Measurements from ENCODE around the gene AP2A1. TPM values are rescaled to one million over a fixed set of nuclear protein-coding genes. Genes with fewer than 3 reads are reported as not detected.

The AP2A1 gene
- polyA plus RNA-seq, 2 of the 4 experiments (the other 2 are of a cell fraction): 36.6 to 58.6 TPM

DNA sequence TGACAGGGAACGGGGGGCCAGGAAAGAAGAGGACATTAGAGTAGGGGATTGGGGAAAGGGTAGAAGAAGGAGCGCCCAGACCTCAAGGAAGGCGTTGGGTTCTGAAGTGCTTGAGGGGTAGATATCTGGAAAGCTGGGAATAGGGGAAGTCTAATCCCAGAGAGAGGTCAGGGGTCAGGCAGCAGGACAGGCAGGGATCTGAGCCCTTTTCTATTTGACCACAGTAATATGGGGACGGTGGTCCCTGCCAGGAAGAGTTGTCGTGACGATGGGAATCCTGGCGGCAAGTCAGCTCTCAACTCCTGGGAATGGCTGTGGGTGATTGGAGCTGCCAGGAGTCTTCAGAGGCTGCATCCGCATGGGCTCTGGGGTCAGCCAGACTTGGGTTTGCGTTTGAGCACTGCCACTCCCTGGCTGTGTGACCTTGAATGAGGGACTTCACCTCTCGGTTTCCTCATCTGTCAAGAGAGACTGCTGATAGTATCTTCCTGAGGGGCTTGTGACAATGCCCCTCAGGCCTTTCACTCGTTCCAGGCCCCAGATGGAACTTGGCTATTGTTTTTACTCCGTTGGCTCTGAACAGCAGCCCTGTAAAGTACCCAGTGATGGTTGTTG is 1.3 kb downstream of the AP2A1 start:
- DNase-seq (ENCODE audit: low read depth in 1 of 2, low spot score in 1 of 2): no peak
- ChIA-PET CTCF (interaction anchor here (0.9 to 1.8 kb wide), 3 partner anchors 9 to 45 kb away, joined by 3 to 5 read pairs (median 5); partner anchors contain the start of gene FUZ), POLR2A (no interaction called here)
- H3K27ac ChIP-seq: peak overlapping the region; percentile 84 to 93
- no peak for FAIRE-seq
- peak overlapping the region; percentile 92 for H3K4me2 ChIP-seq
- H3K4me1 ChIP-seq: peaks cover 21% of the 10 kb centered on the region
- TF ChIP-seq RNF2 (IDR thresholded peaks at IDR 0.05; ENCODE audit: borderline replicate concordance, low read depth): no peak
- TF ChIP-seq, protein P1, sequence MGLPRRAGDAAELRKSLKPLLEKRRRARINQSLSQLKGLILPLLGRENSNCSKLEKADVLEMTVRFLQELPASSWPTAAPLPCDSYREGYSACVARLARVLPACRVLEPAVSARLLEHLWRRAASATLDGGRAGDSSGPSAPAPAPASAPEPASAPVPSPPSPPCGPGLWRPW (IDR thresholded peaks at IDR 0.05): no peak
- no peak for TF ChIP-seq NR3C1 (IDR thresholded peaks at IDR 0.05)
- TF ChIP-seq HOXB5 (CRISPR knock-in tag; IDR thresholded peaks at IDR 0.05): no peak
- TF ChIP-seq FOSB (CRISPR knock-in tag; IDR thresholded peaks at IDR 0.05): no peak
- no peak for TF ChIP-seq CBX2 (IDR thresholded peaks at IDR 0.05; ENCODE audit: borderline replicate concordance, low read depth)
- no peak for TF ChIP-seq MAZ (IDR thresholded peaks at IDR 0.05; ENCODE audit: borderline replicate concordance, low read depth, low read length)
- no peak for TF ChIP-seq HEYL (CRISPR knock-in tag; IDR thresholded peaks at IDR 0.05)
- no peak for TF ChIP-seq GATA3 (IDR thresholded peaks at IDR 0.05; ENCODE audit: borderline replicate concordance)
- no peak for TF ChIP-seq SREBF2 (IDR thresholded peaks at IDR 0.05)
- ATAC-seq: no peak
- 90% methylated on average over 12 of the region's 12 CpGs for WGBS (ENCODE audit: missing lambda C conversion rate)
- no peaks in the 10 kb centered on the region for H3K9me3 ChIP-seq
- peak overlapping the region; percentile 90 for H3K4me3 ChIP-seq

DNA sequence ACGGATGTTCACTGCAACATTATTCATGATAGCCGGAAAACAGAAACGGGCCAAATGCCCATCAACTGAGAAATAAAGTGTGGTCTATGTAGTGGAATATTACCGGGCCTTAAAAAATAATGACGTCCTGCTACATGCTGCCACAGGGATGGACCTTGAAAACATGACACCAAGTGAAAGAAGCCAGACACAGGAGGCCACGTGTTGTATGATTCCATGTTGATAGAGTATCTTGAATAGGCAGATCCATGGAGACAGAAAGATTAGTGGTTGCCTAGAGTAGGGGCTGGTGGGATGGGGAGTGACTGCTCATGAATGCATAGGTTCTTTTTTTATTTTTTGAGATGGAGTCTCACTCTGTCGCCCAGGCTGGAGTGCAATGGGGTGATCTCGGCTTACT is 3.7 kb downstream of the AP2A1 start:
- Histone ChIP-seq H3K9me3 (no peaks in the 10 kb centered on the region), H3K4me1 (peaks cover 16% of the 10 kb centered on the region), H3K4me2 (no peak overlapping the region), H3K4me3 (no peak overlapping the region), H3K27ac (no peak overlapping the region)
- POLR2A ChIA-PET: no interaction called here
- FAIRE-seq: no peak
- no peak for ATAC-seq
- CTCF ChIA-PET: interaction anchor here (1.4 kb wide), 1 partner anchor 90 kb away, joined by 3 read pairs; no protein-coding TSS in a partner anchor
- 93% methylated on average over 8 of the region's 8 CpGs for WGBS (ENCODE audit: missing lambda C conversion rate)
- TF ChIP-seq HOXA7 (CRISPR knock-in tag; IDR thresholded peaks at IDR 0.05) (no peak), JUN (IDR thresholded peaks at IDR 0.05) (no peak), TFCP2L1 (CRISPR knock-in tag; IDR thresholded peaks at IDR 0.05) (no peak), ESRRA (IDR thresholded peaks at IDR 0.05; ENCODE audit: borderline replicate concordance, low read length) (no peak), JUNB (IDR thresholded peaks at IDR 0.05) (no peak), EHMT2 (IDR thresholded peaks at IDR 0.05; ENCODE audit: low read depth) (no peak), FOXS1 (CRISPR knock-in tag; IDR thresholded peaks at IDR 0.05) (no peak), SMC3 (IDR thresholded peaks at IDR 0.05) (no peak), CBX8 (IDR thresholded peaks at IDR 0.05) (no peak), MAFK (IDR thresholded peaks at IDR 0.05; ENCODE audit: partially characterized antibody) (no peak), HOXB13 (CRISPR knock-in tag; IDR thresholded peaks at IDR 0.05; ENCODE audit: low read depth) (no peak), EHF (CRISPR knock-in tag; IDR thresholded peaks at IDR 0.05) (no peak), KDM1A (IDR thresholded peaks at IDR 0.05; ENCODE audit: low read depth) (no peak), BHLHE40 (IDR thresholded peaks at IDR 0.05; ENCODE audit: low read depth, low read length) (no peak), FOSB (CRISPR knock-in tag; IDR thresholded peaks at IDR 0.05) (no peak)
- TF ChIP-seq, protein P2, sequence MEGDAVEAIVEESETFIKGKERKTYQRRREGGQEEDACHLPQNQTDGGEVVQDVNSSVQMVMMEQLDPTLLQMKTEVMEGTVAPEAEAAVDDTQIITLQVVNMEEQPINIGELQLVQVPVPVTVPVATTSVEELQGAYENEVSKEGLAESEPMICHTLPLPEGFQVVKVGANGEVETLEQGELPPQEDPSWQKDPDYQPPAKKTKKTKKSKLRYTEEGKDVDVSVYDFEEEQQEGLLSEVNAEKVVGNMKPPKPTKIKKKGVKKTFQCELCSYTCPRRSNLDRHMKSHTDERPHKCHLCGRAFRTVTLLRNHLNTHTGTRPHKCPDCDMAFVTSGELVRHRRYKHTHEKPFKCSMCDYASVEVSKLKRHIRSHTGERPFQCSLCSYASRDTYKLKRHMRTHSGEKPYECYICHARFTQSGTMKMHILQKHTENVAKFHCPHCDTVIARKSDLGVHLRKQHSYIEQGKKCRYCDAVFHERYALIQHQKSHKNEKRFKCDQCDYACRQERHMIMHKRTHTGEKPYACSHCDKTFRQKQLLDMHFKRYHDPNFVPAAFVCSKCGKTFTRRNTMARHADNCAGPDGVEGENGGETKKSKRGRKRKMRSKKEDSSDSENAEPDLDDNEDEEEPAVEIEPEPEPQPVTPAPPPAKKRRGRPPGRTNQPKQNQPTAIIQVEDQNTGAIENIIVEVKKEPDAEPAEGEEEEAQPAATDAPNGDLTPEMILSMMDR (IDR thresholded peaks at IDR 0.05): no peak
- TF ChIP-seq, protein P1 (IDR thresholded peaks at IDR 0.05): no peak
- TF ChIP-seq, protein P3, sequence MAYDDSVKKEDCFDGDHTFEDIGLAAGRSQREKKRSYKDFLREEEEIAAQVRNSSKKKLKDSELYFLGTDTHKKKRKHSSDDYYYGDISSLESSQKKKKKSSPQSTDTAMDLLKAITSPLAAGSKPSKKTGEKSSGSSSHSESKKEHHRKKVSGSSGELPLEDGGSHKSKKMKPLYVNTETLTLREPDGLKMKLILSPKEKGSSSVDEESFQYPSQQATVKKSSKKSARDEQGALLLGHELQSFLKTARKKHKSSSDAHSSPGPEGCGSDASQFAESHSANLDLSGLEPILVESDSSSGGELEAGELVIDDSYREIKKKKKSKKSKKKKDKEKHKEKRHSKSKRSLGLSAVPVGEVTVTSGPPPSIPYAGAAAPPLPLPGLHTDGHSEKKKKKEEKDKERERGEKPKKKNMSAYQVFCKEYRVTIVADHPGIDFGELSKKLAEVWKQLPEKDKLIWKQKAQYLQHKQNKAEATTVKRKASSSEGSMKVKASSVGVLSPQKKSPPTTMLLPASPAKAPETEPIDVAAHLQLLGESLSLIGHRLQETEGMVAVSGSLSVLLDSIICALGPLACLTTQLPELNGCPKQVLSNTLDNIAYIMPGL (CRISPR knock-in tag; IDR thresholded peaks at IDR 0.05; ENCODE audit: borderline replicate concordance): no peak
- TF ChIP-seq, protein P4, sequence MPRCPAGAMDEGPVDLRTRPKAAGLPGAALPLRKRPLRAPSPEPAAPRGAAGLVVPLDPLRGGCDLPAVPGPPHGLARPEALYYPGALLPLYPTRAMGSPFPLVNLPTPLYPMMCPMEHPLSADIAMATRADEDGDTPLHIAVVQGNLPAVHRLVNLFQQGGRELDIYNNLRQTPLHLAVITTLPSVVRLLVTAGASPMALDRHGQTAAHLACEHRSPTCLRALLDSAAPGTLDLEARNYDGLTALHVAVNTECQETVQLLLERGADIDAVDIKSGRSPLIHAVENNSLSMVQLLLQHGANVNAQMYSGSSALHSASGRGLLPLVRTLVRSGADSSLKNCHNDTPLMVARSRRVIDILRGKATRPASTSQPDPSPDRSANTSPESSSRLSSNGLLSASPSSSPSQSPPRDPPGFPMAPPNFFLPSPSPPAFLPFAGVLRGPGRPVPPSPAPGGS (IDR thresholded peaks at IDR 0.05): no peak
- no peak for DNase-seq (ENCODE audit: low read depth in 1 of 2, low spot score in 1 of 2)

All from A549 (cell line).